GM19372 (cell line): ENCODE results near the gene RTL3.
"Not testable (repeated sequence)": the region's sequence is repeated elsewhere in the genome, so short reads cannot be mapped to it uniquely, and the experiment has no call there.

Experiments used
- ATAC-seq: cut with Tn5 transposase; IDR thresholded peaks from one replicate; pipeline ENCODE4 v1.9.1; 2021; ENCODE audit warnings: mild to moderate bottlenecking, low read depth, moderate library complexity; ENCODE audit not compliant: unreplicated experiment

Gene RTL3, protein sequence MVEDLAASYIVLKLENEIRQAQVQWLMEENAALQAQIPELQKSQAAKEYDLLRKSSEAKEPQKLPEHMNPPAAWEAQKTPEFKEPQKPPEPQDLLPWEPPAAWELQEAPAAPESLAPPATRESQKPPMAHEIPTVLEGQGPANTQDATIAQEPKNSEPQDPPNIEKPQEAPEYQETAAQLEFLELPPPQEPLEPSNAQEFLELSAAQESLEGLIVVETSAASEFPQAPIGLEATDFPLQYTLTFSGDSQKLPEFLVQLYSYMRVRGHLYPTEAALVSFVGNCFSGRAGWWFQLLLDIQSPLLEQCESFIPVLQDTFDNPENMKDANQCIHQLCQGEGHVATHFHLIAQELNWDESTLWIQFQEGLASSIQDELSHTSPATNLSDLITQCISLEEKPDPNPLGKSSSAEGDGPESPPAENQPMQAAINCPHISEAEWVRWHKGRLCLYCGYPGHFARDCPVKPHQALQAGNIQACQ

GRCh38 chrX:78658845-78659744 is at the start of gene RTL3:
RTL3 (minus strand) TSS chrX:78659328; CDS start chrX:78658420, 908 bp downstream.
- peak; percentile 42 for ATAC-seq

DNA sequence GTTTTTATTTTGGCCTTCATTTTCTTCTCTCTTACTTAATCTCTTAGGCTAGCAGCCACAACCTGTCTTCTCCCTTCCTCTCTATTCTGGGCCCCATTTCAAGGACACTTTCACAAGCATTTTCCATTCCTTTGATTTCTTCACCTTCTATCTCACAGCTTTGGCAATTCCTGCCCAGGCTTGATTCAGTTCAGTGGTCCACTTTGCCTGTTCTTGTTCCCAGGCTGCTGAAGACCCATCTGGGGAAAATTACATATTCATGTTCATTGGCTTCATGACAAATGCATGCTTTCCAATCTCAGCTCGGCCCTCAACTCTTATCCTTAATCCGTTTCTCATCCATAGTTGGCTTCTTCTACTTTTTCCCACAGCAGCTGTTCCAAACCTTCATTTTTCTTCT is 49.7 kb upstream of the RTL3 start:
- ATAC-seq: no peak

GRCh38 chrX:78708262-78708661 is 49.1 kb upstream of the RTL3 start:
- ATAC-seq: no peak

GRCh38 chrX:78706071-78706470 is 46.9 kb upstream of the RTL3 start:
- ATAC-seq: no peak

DNA sequence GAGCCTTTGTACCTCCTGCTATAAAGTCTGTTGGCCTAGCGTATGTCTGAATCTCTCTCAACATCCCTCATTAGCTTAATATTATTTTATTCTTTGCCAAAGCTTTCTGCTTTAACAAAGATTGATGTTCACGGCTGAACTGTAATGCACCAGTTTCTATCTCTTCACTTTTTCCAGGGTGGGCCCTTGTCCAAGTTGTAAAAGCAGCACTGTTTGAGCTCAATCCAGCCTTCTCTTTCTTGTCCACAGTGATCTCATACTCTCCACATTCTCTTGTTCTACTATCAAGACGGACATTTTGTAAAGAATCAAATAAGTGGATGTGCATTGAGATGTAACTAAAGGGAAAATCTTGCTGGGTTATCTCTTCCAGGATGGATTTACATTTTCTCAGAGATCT is 34.4 kb upstream of the RTL3 start:
- ATAC-seq: no peak

GRCh38 chrX:78693012-78693411 is 33.9 kb upstream of the RTL3 start:
- ATAC-seq: no peak

GRCh38 chrX:78687586-78687985 is 28.5 kb upstream of the RTL3 start:
- ATAC-seq: no peak

DNA sequence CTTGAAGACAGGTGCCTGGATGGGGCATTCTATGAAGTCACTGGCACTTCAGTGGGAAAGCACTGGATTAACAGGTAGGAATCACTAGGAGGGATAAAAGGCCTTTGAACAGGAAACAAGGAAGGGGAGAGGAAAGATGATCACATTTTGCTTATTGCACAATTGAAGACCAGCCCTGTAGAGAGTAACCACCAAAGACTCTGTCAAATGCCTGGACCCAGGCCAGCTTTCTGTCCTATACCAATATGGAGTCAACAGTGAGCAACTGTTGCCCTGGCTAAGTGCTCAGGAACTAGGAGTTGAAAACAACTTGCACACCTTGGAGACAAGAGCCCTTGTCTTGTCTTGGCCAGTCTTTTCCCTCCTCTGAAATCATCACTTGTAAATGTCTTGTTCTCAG is 14.1 kb upstream of the RTL3 start:
- no peak for ATAC-seq

- no peak for ATAC-seq
Measured at GRCh38 chrX:78665342-78665741, 6.2 kb upstream of the RTL3 start.

- no peak for ATAC-seq
Measured at GRCh38 chrX:78661836-78662235, 2.7 kb upstream of the RTL3 start.

DNA sequence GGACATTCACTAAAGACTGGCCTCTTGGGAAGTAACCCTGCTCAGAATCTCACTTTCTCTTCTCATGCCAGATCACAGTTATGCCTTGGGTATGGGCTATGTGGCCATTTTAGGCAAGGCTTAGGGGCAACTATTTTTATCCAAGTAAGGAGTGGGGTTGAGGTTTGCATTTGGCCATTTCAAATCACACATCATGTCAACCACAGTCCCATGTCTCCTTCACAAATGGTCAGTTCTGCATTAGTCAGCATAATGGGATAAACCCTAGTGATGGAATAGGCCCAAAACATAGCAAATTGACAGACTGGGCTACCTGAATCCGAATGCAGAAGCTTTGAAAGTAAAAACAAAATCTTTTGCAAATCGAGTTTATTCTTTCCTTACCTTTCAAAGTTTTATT is 827 bp upstream of the RTL3 start:
- ATAC-seq: peak; percentile 28

GRCh38 chrX:78658414-78658813 is 714 bp downstream of the RTL3 start:
- no peak for ATAC-seq

DNA sequence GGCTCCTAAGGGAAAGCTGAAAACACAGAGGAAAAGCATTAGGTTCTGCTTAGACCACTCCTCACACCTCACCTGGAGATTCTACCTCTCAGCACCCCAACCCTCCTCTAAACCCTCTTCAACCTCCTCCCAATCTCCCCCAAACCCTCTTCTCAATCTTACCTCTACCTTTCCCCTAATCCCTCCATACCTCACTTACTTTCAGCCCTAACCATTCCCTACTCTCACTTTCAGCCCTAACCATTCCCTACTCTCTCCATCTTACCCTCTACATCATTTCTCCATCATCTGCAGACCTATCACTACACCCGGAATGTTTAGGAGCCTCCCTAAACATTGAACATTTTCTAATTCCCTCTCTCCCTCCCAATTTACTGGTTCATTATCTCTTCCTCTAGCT is 3.5 kb downstream of the RTL3 start:
- no peak for ATAC-seq

DNA sequence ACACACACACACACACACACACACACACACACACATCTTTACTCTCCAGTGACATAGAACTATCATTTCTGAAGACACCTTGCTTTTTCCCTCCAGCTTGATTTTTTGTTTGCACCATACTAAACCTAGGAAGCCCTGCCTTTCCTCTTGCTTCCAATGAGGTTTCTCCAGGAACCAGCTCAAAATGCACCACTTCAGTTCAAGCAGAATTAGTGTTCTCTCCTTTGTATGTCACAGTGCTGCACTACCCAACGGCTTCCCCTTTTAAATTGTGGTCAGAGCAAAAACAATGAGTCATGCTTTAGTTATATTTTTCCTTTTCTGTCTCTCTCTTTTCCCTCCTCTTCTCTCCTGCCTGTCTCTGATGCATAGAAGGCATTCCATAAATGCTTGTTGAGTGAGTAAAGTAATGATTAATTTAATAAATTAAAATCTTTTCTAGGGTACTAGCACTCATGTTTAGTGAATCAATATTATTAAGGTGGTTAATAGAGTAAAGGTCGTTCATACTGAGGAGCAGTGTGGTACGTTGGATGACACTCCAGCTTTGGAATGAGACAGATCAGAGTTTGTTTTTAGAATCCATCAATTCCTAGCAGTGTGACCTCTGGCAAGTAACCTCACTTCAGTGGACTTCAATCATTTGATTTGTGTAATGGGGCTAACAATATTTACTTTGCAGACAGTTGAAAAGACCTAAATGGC is 5.9 kb downstream of the RTL3 start:
- no peak for ATAC-seq

DNA sequence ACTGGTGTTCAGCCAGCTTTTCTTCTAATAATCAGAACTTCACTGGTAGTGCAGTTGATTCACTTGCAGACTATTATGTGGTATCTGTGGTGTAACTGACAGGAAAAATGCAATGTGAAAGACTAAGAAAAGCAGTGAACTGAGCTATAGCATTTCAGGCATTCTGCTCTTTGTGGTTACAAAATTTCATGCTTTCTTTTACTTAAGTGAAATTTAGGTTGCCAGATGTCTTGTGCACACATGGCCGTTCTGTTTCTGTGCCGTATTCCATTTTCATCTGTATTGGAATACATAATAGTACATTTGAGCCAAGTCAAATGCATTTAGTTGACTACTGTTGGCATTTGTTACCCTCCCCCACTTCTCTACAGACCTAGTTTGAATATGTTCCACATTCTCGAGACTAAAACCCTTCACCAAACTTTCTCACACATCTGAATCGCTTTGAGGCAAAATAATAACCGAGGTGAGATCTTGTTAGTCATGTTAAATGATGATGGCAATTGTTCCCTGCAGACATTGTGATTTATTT is 8.2 kb downstream of the RTL3 start:
- ATAC-seq: peak; percentile 65

- no peak for ATAC-seq
Measured at GRCh38 chrX:78643874-78644273, 15.3 kb downstream of the RTL3 start.

DNA sequence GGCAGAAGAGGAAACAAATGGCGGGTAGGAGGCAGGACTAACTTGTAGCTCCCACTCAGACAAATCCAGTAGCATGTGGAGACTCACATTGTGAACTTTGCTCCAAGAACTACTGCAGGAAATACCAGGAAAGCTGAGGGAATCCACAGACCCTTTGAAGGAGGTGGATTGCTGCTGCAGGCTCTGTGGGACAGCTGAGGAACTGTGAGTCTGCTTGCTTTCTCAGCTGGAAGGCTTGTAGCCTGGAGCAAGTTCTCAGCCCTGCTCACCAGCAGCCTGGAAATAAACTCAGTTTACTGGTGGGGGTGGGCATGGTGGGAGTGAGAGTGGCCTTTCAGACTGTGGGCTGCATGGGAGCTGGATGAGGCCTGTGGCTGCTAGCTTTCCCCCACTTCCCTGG is 16.0 kb downstream of the RTL3 start:
- no peak for ATAC-seq

DNA sequence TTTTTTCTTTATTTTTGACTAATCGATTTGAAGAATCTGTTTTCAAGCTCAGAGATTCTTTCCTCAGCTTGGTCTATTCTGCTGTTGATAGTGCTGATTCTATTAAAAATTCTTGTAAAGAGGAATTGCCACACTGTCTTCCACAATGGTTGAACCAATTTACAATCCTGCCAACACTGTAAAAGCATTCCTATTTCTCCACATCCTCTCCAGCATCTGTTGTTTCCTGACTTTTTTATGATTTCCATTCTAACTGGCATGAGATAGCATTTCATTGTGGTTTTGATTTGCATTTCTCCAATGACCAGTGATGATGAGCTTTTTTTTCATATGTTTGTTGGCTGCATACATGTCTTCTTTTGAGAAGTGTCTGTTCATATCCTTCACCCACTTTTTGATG is 23.0 kb downstream of the RTL3 start:
- not testable (repeated sequence) for ATAC-seq

- no peak for ATAC-seq
Measured at GRCh38 chrX:78624962-78625909, 33.9 kb downstream of the RTL3 start.
